Lower leg skin (tissue), 3 donors: ENCODE results near the gene ANKRD31.
"Not testable (repeated sequence)": the region's sequence is repeated elsewhere in the genome, so short reads cannot be mapped to it uniquely, and the experiment has no call there.

Experiments used
- CTCF ChIP-seq, 3 donors: fragments of 450-650 bp; IDR thresholded peaks; one replicate each; pipeline ENCODE4 v1.5.1; 2016; ENCODE audit warnings: antibody characterized with exemption in 3 of 3, mild to moderate bottlenecking in 3 of 3, moderate library complexity in 2 of 3
- POLR2A ChIP-seq, 2 donors: fragments of 450-650 bp; IDR thresholded peaks; one replicate each; pipeline ENCODE4 v1.6.1; 2016 to 2017; ENCODE audit warnings: antibody characterized with exemption in 2 of 2, mild to moderate bottlenecking in 1 of 2, moderate library complexity in 1 of 2

GRCh38 chr5:75270605-75271004 is 33.9 kb upstream of the ANKRD31 start:
- not testable (repeated sequence) for TF ChIP-seq CTCF, POLR2A (IDR thresholded peaks at IDR 0.05)
